Coronary artery (tissue), 2 donors: ENCODE data around the gene CDH4.

Source experiments
- DNase-seq: peaks from one replicate; pipeline ENCODE4 v3.0.0-alpha.2; 2017; ENCODE audit warnings: low spot score
- H3K27ac ChIP-seq, 2 donors: fragments of 200-600 bp; sonication (generic); one replicate each; pipeline ENCODE4 v1.5.1; 2016 to 2019
- H3K4me3 ChIP-seq: fragments of 200-600 bp; sonication (generic); 2 replicates; pipeline ENCODE4 v1.5.1; 2016; ENCODE audit warnings: mild to moderate bottlenecking, moderate library complexity
- TF ChIP-seq, protein P1 (sequence below): fragments of 200-600 bp; sonication (generic); IDR thresholded peaks from one replicate; pipeline ENCODE4 v1.5.1; 2019; ENCODE audit warnings: antibody characterized with exemption

The CDH4 gene

DNA sequence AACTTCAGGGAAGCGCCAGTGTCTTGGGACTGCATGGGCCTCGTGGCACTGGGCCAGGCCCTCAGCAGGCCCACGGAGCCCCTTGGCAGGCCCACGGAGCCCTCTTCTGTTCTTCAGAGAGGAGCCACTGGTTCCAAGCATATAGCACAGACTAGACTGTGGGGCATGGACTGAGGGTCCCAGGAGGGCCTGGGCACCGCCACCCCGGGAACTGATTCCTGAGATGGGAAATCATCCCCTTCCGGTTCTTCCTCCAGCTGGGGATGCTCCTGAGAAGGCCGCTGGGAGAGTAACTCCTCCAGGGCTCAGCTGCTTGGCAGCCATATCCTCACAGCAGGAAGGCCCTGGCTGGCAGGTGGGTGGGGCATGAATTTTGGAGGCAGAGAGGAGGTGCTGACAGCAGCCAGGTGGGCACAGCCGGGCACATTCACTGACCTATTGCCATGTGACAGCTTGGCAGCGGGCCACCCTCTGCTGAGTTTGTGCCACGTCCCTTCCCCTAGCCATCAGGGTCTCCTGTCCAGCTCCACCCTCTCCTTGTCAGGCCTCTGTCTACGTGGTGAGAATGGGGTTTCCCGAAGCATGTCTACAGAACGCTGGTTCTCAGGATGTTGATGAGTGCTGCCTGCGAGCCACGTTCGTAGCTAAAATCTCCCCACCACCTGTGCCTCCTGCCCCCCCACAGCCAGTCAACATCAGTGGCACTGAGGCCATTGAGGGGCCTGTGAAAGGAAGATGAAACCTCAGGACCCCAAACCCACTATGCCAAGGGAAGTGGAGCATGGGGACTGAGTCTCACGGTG lies 661.6 kb downstream of the CDH4 start:
- H3K27ac ChIP-seq = no peak overlapping the region
- DNase-seq = no peak
- H3K4me3 ChIP-seq = no peak overlapping the region
- TF ChIP-seq, protein P1, sequence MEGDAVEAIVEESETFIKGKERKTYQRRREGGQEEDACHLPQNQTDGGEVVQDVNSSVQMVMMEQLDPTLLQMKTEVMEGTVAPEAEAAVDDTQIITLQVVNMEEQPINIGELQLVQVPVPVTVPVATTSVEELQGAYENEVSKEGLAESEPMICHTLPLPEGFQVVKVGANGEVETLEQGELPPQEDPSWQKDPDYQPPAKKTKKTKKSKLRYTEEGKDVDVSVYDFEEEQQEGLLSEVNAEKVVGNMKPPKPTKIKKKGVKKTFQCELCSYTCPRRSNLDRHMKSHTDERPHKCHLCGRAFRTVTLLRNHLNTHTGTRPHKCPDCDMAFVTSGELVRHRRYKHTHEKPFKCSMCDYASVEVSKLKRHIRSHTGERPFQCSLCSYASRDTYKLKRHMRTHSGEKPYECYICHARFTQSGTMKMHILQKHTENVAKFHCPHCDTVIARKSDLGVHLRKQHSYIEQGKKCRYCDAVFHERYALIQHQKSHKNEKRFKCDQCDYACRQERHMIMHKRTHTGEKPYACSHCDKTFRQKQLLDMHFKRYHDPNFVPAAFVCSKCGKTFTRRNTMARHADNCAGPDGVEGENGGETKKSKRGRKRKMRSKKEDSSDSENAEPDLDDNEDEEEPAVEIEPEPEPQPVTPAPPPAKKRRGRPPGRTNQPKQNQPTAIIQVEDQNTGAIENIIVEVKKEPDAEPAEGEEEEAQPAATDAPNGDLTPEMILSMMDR = no peak

DNA sequence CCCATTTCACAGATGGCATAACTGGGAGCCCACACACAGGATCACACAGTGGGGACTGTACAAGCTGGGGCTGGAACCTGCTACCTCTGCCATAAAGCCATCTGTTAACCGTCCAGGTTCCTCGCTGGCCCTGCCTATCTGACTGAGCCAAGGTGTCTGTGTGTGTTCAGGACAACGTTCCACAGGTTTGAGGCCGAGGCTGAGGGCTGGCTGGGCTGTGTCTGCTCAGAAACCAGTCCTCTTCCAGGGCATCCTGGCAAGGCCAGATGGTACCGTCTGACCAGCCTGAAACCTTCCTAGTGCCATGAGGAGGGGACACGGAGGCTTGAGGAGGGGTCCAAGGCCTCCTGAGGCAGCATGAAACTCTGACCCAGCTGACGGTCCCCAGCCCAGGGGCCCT lies 663.0 kb downstream of the CDH4 start:
- Histone ChIP-seq H3K27ac (no peak overlapping the region), H3K4me3 (no peak overlapping the region)
- TF ChIP-seq, protein P1 = no peak
- DNase-seq = no peak

DNA sequence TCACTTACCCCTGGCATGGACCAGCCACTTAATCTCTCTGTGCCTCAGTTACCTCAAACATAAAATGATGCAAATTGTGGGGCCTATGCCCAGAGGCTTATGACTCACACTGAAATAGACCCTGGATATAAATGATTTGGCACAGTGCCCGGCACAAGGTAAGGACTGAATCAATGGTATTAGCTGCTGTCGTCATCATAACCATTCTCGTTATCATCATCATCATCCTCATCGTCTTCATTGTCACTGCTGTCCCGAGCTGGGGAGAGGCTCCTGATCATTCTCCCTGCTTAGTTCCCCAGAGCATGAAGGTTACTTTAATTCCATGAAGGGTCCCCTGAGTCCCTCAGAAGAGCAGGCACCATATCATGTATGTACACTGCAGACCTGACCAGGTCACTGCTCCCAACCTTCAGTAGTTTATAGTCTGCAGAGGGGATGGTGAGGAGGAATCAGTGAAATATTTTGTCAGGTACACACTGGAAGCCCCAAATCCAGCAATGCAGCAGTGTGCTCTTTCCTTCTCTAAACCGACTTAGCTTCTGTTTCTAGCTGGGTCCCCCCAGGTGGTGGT lies 664.3 kb downstream of the CDH4 start:
- TF ChIP-seq, protein P1 = no peak
- no peak overlapping the region for H3K27ac ChIP-seq
- H3K4me3 ChIP-seq = no peak overlapping the region
- DNase-seq = no peak

DNA sequence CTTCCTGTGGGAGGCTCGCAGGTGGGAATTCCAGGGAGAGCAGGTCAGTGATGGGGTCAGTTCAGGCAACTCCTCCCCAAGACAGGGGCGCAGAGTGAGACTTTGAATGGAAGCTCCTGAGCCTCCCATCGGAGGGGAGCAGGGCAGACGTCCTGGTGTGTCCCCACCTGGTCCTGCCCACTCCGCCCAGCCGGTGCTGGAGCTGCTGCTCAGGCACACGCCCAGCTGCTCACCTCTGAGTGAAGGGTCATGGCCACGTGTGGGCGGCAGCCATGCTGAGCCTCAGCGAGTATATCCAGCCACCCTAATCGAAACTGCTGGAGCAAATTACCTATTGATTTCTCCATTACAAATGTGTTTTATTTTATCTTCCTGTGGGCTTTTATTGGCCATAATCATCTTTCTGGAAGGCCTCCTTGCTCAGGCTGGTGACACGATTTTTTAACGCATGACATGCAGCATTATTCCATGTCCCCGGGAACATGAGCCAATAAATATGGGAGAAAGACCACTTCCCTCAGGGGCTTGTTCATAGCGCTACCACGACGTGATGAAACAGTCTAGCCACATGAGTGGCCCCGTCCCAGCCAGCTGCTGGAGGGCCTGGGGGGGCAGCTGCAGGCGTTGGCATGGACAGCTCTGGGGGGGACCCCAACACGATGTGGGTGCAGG lies 665.5 kb downstream of the CDH4 start:
- Histone ChIP-seq H3K4me3 (no peak overlapping the region), H3K27ac (no peak overlapping the region)
- DNase-seq = no peak
- TF ChIP-seq, protein P1 = no peak

DNA sequence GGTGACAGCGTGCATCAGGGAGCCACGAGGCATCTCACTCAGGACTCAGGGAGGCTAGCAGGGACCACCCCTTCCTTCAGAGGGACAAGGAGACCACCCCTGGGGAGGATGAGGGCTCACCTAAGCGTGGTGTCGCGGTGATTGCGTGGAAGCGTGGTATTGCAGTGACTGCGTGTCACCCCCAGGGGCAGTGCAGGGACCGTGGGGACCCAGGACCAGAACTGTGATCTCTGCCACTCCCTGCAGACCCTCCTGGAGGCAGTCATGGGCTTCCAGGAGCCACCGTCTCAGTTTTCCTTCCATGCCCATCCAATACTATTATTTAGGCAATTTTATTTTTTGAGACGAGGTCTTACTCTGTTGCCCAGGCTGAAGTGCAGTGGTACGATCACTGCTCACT lies 666.5 kb downstream of the CDH4 start:
- TF ChIP-seq, protein P1 = no peak

DNA sequence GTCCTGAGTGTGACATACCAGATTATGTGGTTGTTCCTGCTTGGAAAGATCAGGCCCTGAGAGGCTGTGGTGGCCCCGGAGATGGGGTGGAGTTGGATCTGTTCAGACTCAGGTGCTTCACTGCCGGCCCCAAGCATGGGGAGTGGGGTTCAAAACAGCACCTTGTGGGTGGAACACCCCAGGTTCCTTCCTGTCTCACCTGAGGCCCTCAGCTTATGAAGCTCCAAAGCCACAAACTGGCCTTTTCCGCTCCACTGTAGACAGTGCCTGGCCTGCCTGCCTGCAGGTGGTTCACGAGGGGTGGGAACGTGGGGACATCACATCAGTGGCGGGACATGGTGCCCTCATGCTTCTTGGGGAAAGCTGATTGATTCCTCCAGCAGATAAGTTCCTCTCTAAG lies 667.2 kb downstream of the CDH4 start:
- TF ChIP-seq, protein P1 = no peak
- DNase-seq = no peak
- Histone ChIP-seq H3K4me3 (no peak overlapping the region), H3K27ac (no peak overlapping the region)

More for the DNA sequence above, 666.5 kb downstream of the CDH4 start:
- DNase-seq = no peak
- Histone ChIP-seq H3K27ac (no peak overlapping the region), H3K4me3 (no peak overlapping the region)
